Colonic mucosa (tissue), 4 donors: ENCODE measurements around the gene DOCK11. TPM values are rescaled to one million over a fixed set of nuclear protein-coding genes. Genes with fewer than 3 reads are reported as not detected.

Source experiments
- DNase-seq: peaks from one replicate; pipeline ENCODE4 v3.0.0-alpha.2; 2020
- H3K27ac ChIP-seq: fragments of 200-600 bp; one replicate; pipeline ENCODE4 v1.8.0; 2021
- H3K27me3 ChIP-seq: fragments of 200-600 bp; one replicate; pipeline ENCODE4 v1.8.0; 2021
- H3K36me3 ChIP-seq: fragments of 200-600 bp; one replicate; pipeline ENCODE4 v1.8.0; 2021
- H3K4me1 ChIP-seq: fragments of 200-600 bp; one replicate; pipeline ENCODE4 v1.8.0; 2021; ENCODE audit warnings: mild to moderate bottlenecking
- H3K4me3 ChIP-seq: fragments of 200-600 bp; one replicate; pipeline ENCODE4 v1.8.0; 2021
- H3K9ac ChIP-seq, 2 donors: one replicate each; pipeline ENCODE4 v1.7.0; 2013; ENCODE audit warnings: control low read depth in 2 of 2, low read depth in 2 of 2, low read length in 2 of 2
- H3K9me3 ChIP-seq: fragments of 200-600 bp; one replicate; pipeline ENCODE4 v1.8.0; 2021
- intact Hi-C: fragments of 100-400 bp; cut with DNase I; formaldehyde crosslinking; loops from one replicate; pipeline ENCODE4 v1.14.1; 2022
- total RNA-seq, 2 donors: library from RNA; stranded (reverse); fragmentation: NEBNext Ultra II Directional in 1 of 2; extraction: Animal tissue kit (Norgen Biotek cat#: 25700) in 1 of 2; gene quantifications; one replicate each; pipeline ENCODE4 v1.2.1, GENCODE V29; 2021
- TF ChIP-seq, protein P1 (sequence below): fragments of 200-600 bp; IDR thresholded peaks from one replicate; pipeline ENCODE4 v1.8.0; 2022; ENCODE audit warnings: antibody characterized with exemption, mild to moderate bottlenecking
- donor health status: healthy.
- donor health status: DM: no; HTN: no; CAD: no.
- donor health status: DM: no; HTN: no; CAD: no.

The DOCK11 gene
- total RNA-seq, 2 donors from 2014 or later, result 3.3 to 8.7 TPM

DNA sequence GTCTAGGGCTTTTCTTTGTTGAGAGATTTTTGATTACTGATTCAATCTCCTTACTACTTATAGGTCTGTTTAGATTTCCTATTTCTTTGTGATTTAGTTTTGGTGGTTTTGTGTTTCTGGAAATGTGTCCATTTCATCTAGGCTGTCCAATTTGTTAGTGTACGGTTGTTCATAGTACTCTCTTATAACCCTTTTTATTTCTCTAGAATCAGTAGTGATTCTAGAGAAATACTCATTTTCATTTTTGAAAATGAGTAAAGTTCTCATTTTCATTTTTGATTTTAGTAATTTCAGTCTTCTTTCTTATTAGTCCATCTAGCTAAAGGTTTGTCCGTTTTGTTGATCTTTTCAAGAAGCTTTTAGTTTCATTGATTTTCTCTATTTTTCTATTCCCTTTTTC is 239.3 kb downstream of the DOCK11 start:
- intact Hi-C loops, result no loop called here
- Histone ChIP-seq H3K27me3 (no peaks in the 10 kb centered on the region), H3K27ac (no peak overlapping the region), H3K4me1 (no peaks in the 10 kb centered on the region), H3K36me3 (no peaks in the 10 kb centered on the region), H3K4me3 (no peak overlapping the region), H3K9me3 (no peaks in the 10 kb centered on the region), H3K9ac (no peak overlapping the region)
- DNase-seq, result no peak
- TF ChIP-seq, protein P1, sequence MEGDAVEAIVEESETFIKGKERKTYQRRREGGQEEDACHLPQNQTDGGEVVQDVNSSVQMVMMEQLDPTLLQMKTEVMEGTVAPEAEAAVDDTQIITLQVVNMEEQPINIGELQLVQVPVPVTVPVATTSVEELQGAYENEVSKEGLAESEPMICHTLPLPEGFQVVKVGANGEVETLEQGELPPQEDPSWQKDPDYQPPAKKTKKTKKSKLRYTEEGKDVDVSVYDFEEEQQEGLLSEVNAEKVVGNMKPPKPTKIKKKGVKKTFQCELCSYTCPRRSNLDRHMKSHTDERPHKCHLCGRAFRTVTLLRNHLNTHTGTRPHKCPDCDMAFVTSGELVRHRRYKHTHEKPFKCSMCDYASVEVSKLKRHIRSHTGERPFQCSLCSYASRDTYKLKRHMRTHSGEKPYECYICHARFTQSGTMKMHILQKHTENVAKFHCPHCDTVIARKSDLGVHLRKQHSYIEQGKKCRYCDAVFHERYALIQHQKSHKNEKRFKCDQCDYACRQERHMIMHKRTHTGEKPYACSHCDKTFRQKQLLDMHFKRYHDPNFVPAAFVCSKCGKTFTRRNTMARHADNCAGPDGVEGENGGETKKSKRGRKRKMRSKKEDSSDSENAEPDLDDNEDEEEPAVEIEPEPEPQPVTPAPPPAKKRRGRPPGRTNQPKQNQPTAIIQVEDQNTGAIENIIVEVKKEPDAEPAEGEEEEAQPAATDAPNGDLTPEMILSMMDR, result no peak

Other genes starting within 250 kb of the DOCK11 start
- gene WDR44, start 149.7 kb upstream of the DOCK11 start, total RNA-seq, result 10 to 100 TPM in 1 of 2 donors, 1 to 10 TPM in 1; 8.0 to 13.4 TPM
- 100 to 1,000 TPM in 1 of 2 donors, 10 to 100 TPM in 1; 52.8 to 119 TPM for gene IL13RA1, start 231.8 kb downstream of the DOCK11 start, total RNA-seq